Small intestine (tissue), 7 donors: ENCODE results near the gene PPP2R5E. TPM values are rescaled to one million over a fixed set of nuclear protein-coding genes. Genes with fewer than 3 reads are reported as not detected.

ENCODE experiments used
- DNase-seq, 2 donors: peaks; one replicate each; pipeline versions ENCODE4 v3.0.0 to v3.0.0-alpha.2; 2013
- FAIRE-seq: peaks from 2 replicates; lab custom pipeline; 2012; peaks lifted over from hg19 to GRCh38; lab: Jason Lieb, UNC
- H3K27ac ChIP-seq, 3 donors: one replicate each; pipeline ENCODE4 v1.5.1; 2013; ENCODE audit warnings: low read length in 2 of 3, mild to moderate bottlenecking in 2 of 3, control low read depth in 1 of 3, inconsistent platforms in 1 of 3, low read depth in 1 of 3, moderate library complexity in 1 of 3
- H3K27me3 ChIP-seq, 3 donors: one replicate each; pipeline ENCODE4 v1.6.1; 2013; ENCODE audit warnings: low read length in 3 of 3, inconsistent platforms in 1 of 3; ENCODE audit not compliant: control insufficient read depth in 3 of 3, insufficient read depth in 3 of 3
- H3K36me3 ChIP-seq, 3 donors: one replicate each; pipeline ENCODE4 v1.6.1; 2013; ENCODE audit warnings: low read length in 3 of 3, inconsistent platforms in 1 of 3, low read depth in 1 of 3, mild to moderate bottlenecking in 1 of 3, moderate library complexity in 1 of 3; ENCODE audit not compliant: control insufficient read depth in 3 of 3, insufficient read depth in 2 of 3
- H3K4me1 ChIP-seq, 3 donors: one replicate each; pipeline ENCODE4 v1.6.1; 2013; ENCODE audit warnings: low read length in 2 of 3, inconsistent platforms in 1 of 3, low read depth in 1 of 3, mild to moderate bottlenecking in 1 of 3, moderate library complexity in 1 of 3; ENCODE audit not compliant: control insufficient read depth in 3 of 3, insufficient read depth in 2 of 3
- H3K4me3 ChIP-seq, 3 donors: one replicate each; pipeline ENCODE4 v1.5.1; 2013; ENCODE audit warnings: low read length in 3 of 3, control low read depth in 1 of 3, inconsistent platforms in 1 of 3, low read depth in 1 of 3, mild to moderate bottlenecking in 1 of 3, moderate library complexity in 1 of 3
- H3K9me3 ChIP-seq, 2 donors: one replicate each; pipeline ENCODE4 v1.6.1; 2013; ENCODE audit warnings: low read depth in 1 of 2, low read length in 1 of 2; ENCODE audit not compliant: control insufficient read depth in 2 of 2, insufficient read depth in 1 of 2
- WGBS, 3 donors: extraction: QIAGEN DNeasy Blood & Tissue Kit; methylation state at CpG; one replicate each; pipeline ENCODE4 v1.1.7; 2013; 5-methylcytosine and 5-hydroxymethylcytosine counted together
- polyA plus RNA-seq, 4 donors: library from polyadenylated mRNA; stranded (reverse) in 3 of 4; unstranded in 1 of 4; fragments of 200-250 nt in 3 of 4; fragments of 120-200 nt in 1 of 4; gene quantifications; one replicate each; pipeline versions ENCODE4 v1.2.1 to v1.2.3, GENCODE V29; 2013
- donor health status: healthy with polysubstance abuse.
- donor health status: control.
- donor health status: control.
- donor health status: Bipolar disorder and iron deficiency.
- donor health status: healthy.

PPP2R5E gene
- polyA plus RNA-seq, 4 donors = 6.8 to 20.0 (median 8.7) TPM

GRCh38 chr14:63413009-63413408 lies 130.2 kb downstream of the PPP2R5E start:
- Histone ChIP-seq H3K27me3 (no peaks in the 10 kb centered on the region), H3K4me3 (no peak overlapping the region), H3K27ac (no peak overlapping the region), H3K9me3 (no peaks in the 10 kb centered on the region), H3K36me3 (peaks cover 10% of the 10 kb centered on the region in 3 donors), H3K4me1 (no peaks in the 10 kb centered on the region)
- no peak for FAIRE-seq
- DNase-seq = no peak
- 83 to 93% (median 90%) methylated on average over 1 of the region's 1 CpG for WGBS, 3 donors

GRCh38 chr14:63406333-63406732 lies 136.8 kb downstream of the PPP2R5E start:
- no peak for DNase-seq
- FAIRE-seq = no peak
- no peak overlapping the region for H3K4me3 ChIP-seq

DNA sequence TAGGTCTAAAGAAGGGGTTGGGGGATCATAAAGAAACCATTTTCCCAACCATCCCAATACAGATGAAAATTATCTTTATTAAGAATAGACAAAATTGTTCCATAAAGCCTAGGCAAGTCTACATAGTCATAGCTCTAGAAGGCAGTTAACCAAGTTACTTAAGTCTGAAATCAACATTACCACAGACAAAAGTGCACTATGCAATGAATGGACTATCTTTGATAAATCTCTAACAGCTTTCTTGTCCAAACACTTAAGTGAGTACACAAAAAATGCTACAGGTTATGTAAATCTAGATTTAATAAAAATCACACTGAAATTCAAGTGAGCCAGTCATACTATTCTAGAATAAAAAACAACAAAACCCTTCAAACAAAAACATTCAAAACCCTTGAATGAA lies 137.5 kb downstream of the PPP2R5E start:
- H3K27me3 ChIP-seq = no peaks in the 10 kb centered on the region
- no peak overlapping the region for H3K27ac ChIP-seq
- DNase-seq = no peak
- H3K4me1 ChIP-seq = no peaks in the 10 kb centered on the region
- no peaks in the 10 kb centered on the region for H3K9me3 ChIP-seq
- no peak overlapping the region for H3K4me3 ChIP-seq
- peaks cover 2 to 7% (median 6%) of the 10 kb centered on the region in 3 donors for H3K36me3 ChIP-seq
- no peak for FAIRE-seq

More at GRCh38 chr14:63406333-63406732, 136.8 kb downstream of the PPP2R5E start:
- Histone ChIP-seq H3K9me3 (no peaks in the 10 kb centered on the region), H3K36me3 (peaks cover 2 to 7% (median 6%) of the 10 kb centered on the region in 3 donors), H3K27ac (no peak overlapping the region), H3K4me1 (no peaks in the 10 kb centered on the region), H3K27me3 (no peaks in the 10 kb centered on the region)
- WGBS, 3 donors = 93 to 98% (median 97%) methylated on average over 9 of the region's 9 CpGs

GRCh38 chr14:63404906-63405305 lies 138.3 kb downstream of the PPP2R5E start:
- H3K4me1 ChIP-seq = no peaks in the 10 kb centered on the region
- H3K9me3 ChIP-seq = no peaks in the 10 kb centered on the region
- no peak for DNase-seq
- H3K36me3 ChIP-seq = peaks cover 2 to 4% (median 2%) of the 10 kb centered on the region in 3 donors
- no peak overlapping the region for H3K27ac ChIP-seq
- H3K27me3 ChIP-seq = no peaks in the 10 kb centered on the region
- WGBS, 3 donors = 78 to 92% (median 86%) methylated on average over 2 of the region's 2 CpGs
- H3K4me3 ChIP-seq = no peak overlapping the region
- no peak for FAIRE-seq

DNA sequence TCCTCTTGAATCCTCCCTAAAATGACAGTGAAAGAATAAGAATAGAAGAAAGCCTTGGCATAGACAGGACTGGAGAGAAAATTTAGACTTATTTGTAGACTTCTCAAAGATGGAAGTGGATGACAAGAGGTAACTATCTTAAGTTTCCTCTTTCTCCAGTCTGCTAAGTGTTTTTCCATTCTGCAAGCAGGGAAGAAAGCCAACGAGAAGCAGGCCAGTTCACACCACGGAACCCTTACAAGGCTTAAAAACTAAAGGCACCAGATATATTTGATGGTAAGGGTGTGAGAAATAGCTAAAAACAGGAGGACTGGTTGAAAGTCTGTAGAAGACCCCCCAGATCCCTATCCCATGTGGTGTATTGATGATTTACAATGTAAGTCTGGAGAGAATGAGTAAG lies 141.5 kb downstream of the PPP2R5E start:
- DNase-seq (no peak), FAIRE-seq (no peak)
- peaks cover 0 to 2% (median 2%) of the 10 kb centered on the region in 3 donors for H3K36me3 ChIP-seq
- H3K27ac ChIP-seq = no peak overlapping the region
- 74 to 98% (median 90%) methylated on average over 2 of the region's 2 CpGs for WGBS, 3 donors
- H3K4me3 ChIP-seq = no peak overlapping the region
- H3K27me3 ChIP-seq = no peaks in the 10 kb centered on the region
- no peaks in the 10 kb centered on the region for H3K4me1 ChIP-seq
- H3K9me3 ChIP-seq = no peaks in the 10 kb centered on the region

- WGBS, 3 donors = 93 to 100% (median 94%) methylated on average over 3 of the region's 3 CpGs
- FAIRE-seq (no peak), DNase-seq (no peak)
- Histone ChIP-seq H3K36me3 (peaks cover 0 to 5% (median 0%) of the 10 kb centered on the region in 3 donors), H3K27ac (no peak overlapping the region), H3K9me3 (no peaks in the 10 kb centered on the region), H3K4me3 (no peak overlapping the region), H3K4me1 (no peaks in the 10 kb centered on the region), H3K27me3 (no peaks in the 10 kb centered on the region)
These were observed 144.2 kb downstream of the PPP2R5E start for GRCh38 chr14:63398952-63399351.

GRCh38 chr14:63394841-63395240 lies 148.3 kb downstream of the PPP2R5E start:
- FAIRE-seq = no peak
- Histone ChIP-seq H3K4me3 (no peak overlapping the region), H3K36me3 (peaks cover 0 to 11% (median 7%) of the 10 kb centered on the region in 3 donors), H3K27ac (no peak overlapping the region), H3K27me3 (no peaks in the 10 kb centered on the region), H3K4me1 (no peaks in the 10 kb centered on the region), H3K9me3 (no peaks in the 10 kb centered on the region)
- DNase-seq = no peak
- 90 to 94% (median 92%) methylated on average over 1 of the region's 1 CpG for whole genome bisulfite sequencing, 3 donors

DNA sequence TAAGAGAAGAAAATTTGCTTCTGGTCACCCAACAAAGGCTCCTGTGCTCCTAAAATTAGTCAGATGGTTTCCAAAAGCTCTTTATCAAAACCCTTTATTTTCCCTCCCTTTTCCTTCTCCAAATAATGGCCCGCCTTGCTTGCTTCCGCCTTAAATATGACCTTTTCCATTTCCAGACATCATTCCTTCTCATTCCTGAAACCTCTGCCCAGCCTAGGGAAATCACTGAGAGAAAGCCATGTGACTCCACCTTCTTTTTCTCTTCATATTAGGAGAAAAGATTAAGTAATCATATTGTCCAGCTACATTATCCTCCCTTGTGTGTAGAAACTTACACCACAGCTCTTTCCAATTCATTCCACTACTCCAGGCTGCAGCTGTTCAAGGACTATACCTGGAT lies 148.7 kb downstream of the PPP2R5E start:
- FAIRE-seq (no peak), DNase-seq (no peak)
- WGBS, 3 donors = 89 to 100% (median 97%) methylated on average over 2 of the region's 2 CpGs
- Histone ChIP-seq H3K4me3 (no peak overlapping the region), H3K27ac (no peak overlapping the region), H3K36me3 (peaks cover 0 to 12% (median 9%) of the 10 kb centered on the region in 3 donors), H3K4me1 (no peaks in the 10 kb centered on the region), H3K9me3 (no peaks in the 10 kb centered on the region), H3K27me3 (no peaks in the 10 kb centered on the region)

- FAIRE-seq = no peak
- Histone ChIP-seq H3K9me3 (no peaks in the 10 kb centered on the region), H3K27me3 (no peaks in the 10 kb centered on the region), H3K4me1 (no peaks in the 10 kb centered on the region), H3K36me3 (peaks cover 0 to 15% (median 9%) of the 10 kb centered on the region in 3 donors), H3K4me3 (no peak overlapping the region), H3K27ac (no peak overlapping the region)
- 72 to 83% (median 72%) methylated on average over 2 of the region's 2 CpGs for WGBS, 3 donors
- no peak for DNase-seq
These were observed 150.2 kb downstream of the PPP2R5E start for GRCh38 chr14:63393012-63393411.
